GM12892 (cell line): ENCODE results near the gene HOXB5.

ENCODE experiments used
- POLR2A ChIP-seq: IDR thresholded peaks from 2 replicates; pipeline ENCODE4 v1.6.1; 2011; ENCODE audit warnings: low read depth, low read length, control low read depth
- POLR2AphosphoS5 ChIP-seq: IDR thresholded peaks from 2 replicates; pipeline ENCODE4 v1.6.1; 2011; ENCODE audit warnings: low read depth, low read length, control low read depth

GRCh38 chr17:48624118-48624517 is 30.5 kb upstream of the HOXB5 start:
- TF ChIP-seq POLR2AphosphoS5 (no peak), POLR2A (no peak)
